ENCODE data around the gene DHRS12. TPM values are rescaled to one million over a fixed set of nuclear protein-coding genes. Genes with fewer than 3 reads are reported as not detected.

Gene DHRS12
- total RNA-seq, 4 donors from 2014 or later, result 3.5 to 25.8 (median 10.8) TPM

DNA sequence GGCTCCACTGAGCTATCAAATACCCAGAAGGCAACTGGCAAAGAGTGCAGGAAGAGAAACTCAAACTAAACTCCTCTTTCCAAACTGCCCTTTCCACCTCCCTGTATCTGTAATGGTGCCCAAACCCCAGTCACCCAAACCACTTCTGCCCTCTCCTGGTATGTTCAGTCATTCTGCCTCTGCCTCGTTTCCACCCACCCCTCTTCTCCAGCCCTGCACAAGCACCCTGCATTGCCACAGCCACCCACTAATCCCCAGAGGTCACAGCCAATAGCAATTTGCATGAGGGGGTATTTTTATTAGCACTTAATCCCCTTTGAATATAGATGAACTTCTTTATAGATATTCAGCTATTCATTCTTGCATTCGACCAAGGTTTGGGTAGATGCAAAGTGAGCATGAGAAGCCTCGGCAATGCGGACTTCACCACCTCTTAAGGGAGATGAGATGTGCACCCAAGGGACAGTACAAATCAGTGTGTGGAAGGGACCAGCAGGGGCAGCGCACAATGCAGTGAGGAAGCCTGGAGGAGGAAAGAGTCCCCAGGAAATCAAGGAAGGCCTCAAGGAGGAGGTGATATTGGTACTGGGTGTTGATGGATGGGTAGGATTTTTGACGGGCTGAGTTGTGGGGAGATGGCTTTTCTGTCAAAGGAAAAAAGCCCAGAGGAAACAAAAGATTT is 28.6 kb upstream of the DHRS12 start:
- H3K4me3 ChIP-seq, result no peak overlapping the region
- no peak for DNase-seq (ENCODE audit: low spot score in 2 of 2)
- H3K4me1 ChIP-seq, result no peaks in the 10 kb centered on the region
- H3K27me3 ChIP-seq, result no peaks in the 10 kb centered on the region
- WGBS, result 67% methylated on average over 6 of the region's 6 CpGs
- H3K36me3 ChIP-seq, result no peaks in the 10 kb centered on the region
- H3K9me3 ChIP-seq, result no peaks in the 10 kb centered on the region
- TF ChIP-seq, protein P1, sequence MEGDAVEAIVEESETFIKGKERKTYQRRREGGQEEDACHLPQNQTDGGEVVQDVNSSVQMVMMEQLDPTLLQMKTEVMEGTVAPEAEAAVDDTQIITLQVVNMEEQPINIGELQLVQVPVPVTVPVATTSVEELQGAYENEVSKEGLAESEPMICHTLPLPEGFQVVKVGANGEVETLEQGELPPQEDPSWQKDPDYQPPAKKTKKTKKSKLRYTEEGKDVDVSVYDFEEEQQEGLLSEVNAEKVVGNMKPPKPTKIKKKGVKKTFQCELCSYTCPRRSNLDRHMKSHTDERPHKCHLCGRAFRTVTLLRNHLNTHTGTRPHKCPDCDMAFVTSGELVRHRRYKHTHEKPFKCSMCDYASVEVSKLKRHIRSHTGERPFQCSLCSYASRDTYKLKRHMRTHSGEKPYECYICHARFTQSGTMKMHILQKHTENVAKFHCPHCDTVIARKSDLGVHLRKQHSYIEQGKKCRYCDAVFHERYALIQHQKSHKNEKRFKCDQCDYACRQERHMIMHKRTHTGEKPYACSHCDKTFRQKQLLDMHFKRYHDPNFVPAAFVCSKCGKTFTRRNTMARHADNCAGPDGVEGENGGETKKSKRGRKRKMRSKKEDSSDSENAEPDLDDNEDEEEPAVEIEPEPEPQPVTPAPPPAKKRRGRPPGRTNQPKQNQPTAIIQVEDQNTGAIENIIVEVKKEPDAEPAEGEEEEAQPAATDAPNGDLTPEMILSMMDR (IDR thresholded peaks at IDR 0.05), result peak in 1 of 2 donors; percentile 35
- TF ChIP-seq POLR2AphosphoS5 (IDR thresholded peaks at IDR 0.05) (no peak), EP300 (IDR thresholded peaks at IDR 0.05) (no peak), POLR2A (IDR thresholded peaks at IDR 0.05) (no peak)
- no peak overlapping the region for H3K27ac ChIP-seq

DNA sequence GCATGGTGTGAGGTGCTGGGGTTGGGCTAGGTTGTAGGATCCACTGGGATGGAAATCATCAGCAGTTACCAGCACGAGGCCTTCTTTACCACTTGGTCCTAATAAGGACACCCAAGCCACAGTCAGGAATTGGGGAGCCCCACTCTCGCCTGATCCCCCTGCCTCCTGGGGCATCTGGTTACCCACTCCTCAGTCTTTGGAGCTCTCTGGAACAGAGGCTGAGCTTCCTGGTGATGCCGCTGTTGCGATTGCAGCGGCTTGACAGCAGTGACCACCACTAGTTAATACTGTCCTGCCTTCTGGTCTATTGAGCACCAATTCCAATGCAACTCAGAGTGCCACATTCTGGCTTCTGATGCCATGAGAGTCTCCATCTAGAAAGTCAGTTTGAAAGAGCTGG is 27.6 kb upstream of the DHRS12 start:
- no peak for DNase-seq (ENCODE audit: low spot score in 2 of 2)
- 97% methylated on average over 4 of the region's 5 CpGs for WGBS

DNA sequence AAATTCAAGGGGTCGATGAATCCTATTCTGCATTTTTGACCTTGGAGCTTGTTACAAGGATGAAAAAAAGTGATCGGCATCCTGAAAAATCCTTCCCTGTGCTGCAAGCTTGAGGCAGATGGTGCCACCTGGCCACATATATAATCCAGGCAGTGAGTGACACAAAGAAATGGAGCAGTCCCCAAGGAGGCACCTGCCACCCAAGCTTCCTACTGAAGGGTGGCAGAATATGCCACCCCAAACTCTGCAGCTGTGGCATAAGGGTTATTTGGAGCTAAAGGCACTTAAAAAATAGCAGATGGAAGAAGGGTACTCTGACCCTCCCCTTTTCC is 25.6 kb upstream of the DHRS12 start:
- Histone ChIP-seq H3K4me3 (no peak overlapping the region), H3K36me3 (no peaks in the 10 kb centered on the region), H3K9me3 (no peaks in the 10 kb centered on the region), H3K4me1 (peaks cover 13% of the 10 kb centered on the region), H3K27ac (no peak overlapping the region), H3K27me3 (no peaks in the 10 kb centered on the region)
- TF ChIP-seq, protein P1 (IDR thresholded peaks at IDR 0.05), result no peak
- TF ChIP-seq POLR2AphosphoS5 (IDR thresholded peaks at IDR 0.05) (no peak), EP300 (IDR thresholded peaks at IDR 0.05) (no peak), POLR2A (IDR thresholded peaks at IDR 0.05) (no peak)
- no peak for DNase-seq (ENCODE audit: low spot score in 2 of 2)
- WGBS, result 85% methylated on average over 2 of the region's 2 CpGs

More for the DNA sequence above, 27.6 kb upstream of the DHRS12 start:
- Histone ChIP-seq H3K27ac (no peak overlapping the region), H3K36me3 (no peaks in the 10 kb centered on the region), H3K4me1 (peaks cover 9% of the 10 kb centered on the region), H3K9me3 (no peaks in the 10 kb centered on the region), H3K27me3 (no peaks in the 10 kb centered on the region), H3K4me3 (no peak overlapping the region)
- TF ChIP-seq, protein P1 (IDR thresholded peaks at IDR 0.05), result no peak
- TF ChIP-seq EP300 (IDR thresholded peaks at IDR 0.05) (no peak), POLR2AphosphoS5 (IDR thresholded peaks at IDR 0.05) (no peak), POLR2A (IDR thresholded peaks at IDR 0.05) (no peak)

DNA sequence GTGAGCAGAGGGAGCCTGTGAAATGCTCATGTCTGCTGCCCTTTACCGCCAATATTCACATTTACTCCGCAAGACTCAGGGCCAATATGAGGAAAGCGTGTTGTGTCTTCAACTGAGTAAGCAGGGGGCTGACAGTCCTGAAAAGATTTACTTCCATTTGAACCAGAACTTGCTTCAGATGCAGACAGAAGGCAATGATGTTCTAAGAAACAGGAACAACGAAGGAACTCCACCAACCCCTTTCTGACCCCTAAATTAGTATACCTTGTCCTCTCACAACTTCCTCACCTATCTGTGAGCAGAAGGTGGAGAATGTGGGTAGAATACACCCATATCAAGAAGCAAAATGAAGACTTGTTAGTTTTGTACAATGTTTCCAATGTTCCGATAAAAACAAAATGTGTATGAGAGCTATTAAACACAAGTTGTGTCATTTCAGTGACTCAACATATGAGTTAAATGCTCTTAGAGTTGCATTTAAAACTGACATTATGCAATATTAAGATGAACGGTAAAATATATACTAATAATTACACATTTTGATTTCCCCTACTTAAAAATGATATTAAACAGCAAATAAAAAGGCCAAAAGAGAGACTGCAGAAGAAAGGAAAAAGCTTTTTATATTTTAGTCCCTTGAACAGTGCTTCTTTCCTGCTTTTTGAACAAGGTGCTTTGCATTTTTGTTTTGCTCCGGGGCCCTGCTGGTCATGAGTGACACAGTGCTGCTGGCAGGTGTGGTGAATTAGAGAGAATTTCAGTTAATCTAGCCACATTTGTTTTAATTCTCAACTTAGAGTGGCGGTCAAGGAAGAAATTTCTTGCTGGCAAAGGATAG is 25.0 kb upstream of the DHRS12 start:
- H3K27me3 ChIP-seq, result no peaks in the 10 kb centered on the region
- TF ChIP-seq POLR2AphosphoS5 (IDR thresholded peaks at IDR 0.05) (no peak), POLR2A (IDR thresholded peaks at IDR 0.05) (no peak), EP300 (IDR thresholded peaks at IDR 0.05) (no peak)
- TF ChIP-seq, protein P1 (IDR thresholded peaks at IDR 0.05), result no peak
- no peak for DNase-seq (ENCODE audit: low spot score in 2 of 2)
- no peak overlapping the region for H3K27ac ChIP-seq
- H3K4me3 ChIP-seq, result no peak overlapping the region
- 94% methylated on average over 8 of the region's 8 CpGs for WGBS
- peaks cover 13% of the 10 kb centered on the region for H3K4me1 ChIP-seq
- no peaks in the 10 kb centered on the region for H3K9me3 ChIP-seq
- H3K36me3 ChIP-seq, result no peaks in the 10 kb centered on the region

DNA sequence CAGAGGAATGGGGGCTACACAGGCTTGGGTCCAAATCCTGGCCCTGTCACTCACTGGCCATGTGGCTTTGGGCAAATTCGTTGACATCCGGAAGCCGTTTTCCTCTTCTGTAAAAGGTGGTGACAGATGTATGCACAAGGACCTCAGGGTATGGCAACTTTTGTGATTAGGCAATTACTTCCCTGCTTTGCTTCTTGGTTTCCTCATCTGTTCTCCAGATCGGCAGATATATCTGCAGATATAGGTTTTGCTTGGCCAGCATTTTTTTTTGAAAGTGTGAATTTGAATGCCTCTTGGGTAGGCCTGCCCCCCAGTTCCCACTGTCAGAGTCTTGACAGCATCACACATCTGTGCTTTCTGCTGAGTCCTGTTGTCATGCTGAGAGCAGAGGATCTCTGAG is 23.3 kb upstream of the DHRS12 start:
- no peak for DNase-seq (ENCODE audit: low spot score in 2 of 2)
- Histone ChIP-seq H3K4me1 (peaks cover 13% of the 10 kb centered on the region), H3K9me3 (no peaks in the 10 kb centered on the region), H3K27ac (no peak overlapping the region), H3K27me3 (no peaks in the 10 kb centered on the region), H3K36me3 (no peaks in the 10 kb centered on the region), H3K4me3 (no peak overlapping the region)
- TF ChIP-seq, protein P1 (IDR thresholded peaks at IDR 0.05), result no peak
- TF ChIP-seq POLR2AphosphoS5 (IDR thresholded peaks at IDR 0.05) (no peak), POLR2A (IDR thresholded peaks at IDR 0.05) (no peak), EP300 (IDR thresholded peaks at IDR 0.05) (no peak)
- 58% methylated on average over 4 of the region's 4 CpGs for WGBS

Data from suprapubic skin (tissue), 4 donors.